Motor neuron (in vitro differentiated cells): Measurements from ENCODE around the gene PLXNA4. TPM values are rescaled to one million over a fixed set of nuclear protein-coding genes. Genes with fewer than 3 reads are reported as not detected.

Experiments
- ATAC-seq, 8 experiments: fragments of 200-7000 bp; cut with Tn5 transposase; replicated peaks in 6 of 8; 2 replicates each; pipeline ENCODE4 v1.8.0; 2021; ENCODE audit warnings: mild to moderate bottlenecking in 8 of 8, moderate library complexity in 8 of 8
- H3K27ac ChIP-seq, 2 donors: fragments of 250-450 bp; sonication (Bioruptor Pico); 2 replicates each; pipeline ENCODE4 v1.9.0; 2021; ENCODE audit warnings: antibody characterized with exemption in 2 of 2, mild to moderate bottlenecking in 2 of 2, moderate library complexity in 1 of 2
- H3K4me1 ChIP-seq, 2 donors: fragments of 250-450 bp; sonication (Bioruptor Pico); replicated peaks in 1 of 2; 2 replicates each; pipeline ENCODE4 v1.6.1; 2021; ENCODE audit warnings: antibody characterized with exemption in 2 of 2, mild to moderate bottlenecking in 2 of 2, moderate library complexity in 1 of 2
- H3K4me3 ChIP-seq, 5 donors: fragments of 250-450 bp; sonication (Bioruptor Pico); 2 replicates each; pipeline ENCODE4 v1.9.0; 2021; ENCODE audit warnings: antibody characterized with exemption in 5 of 5, mild to moderate bottlenecking in 5 of 5, moderate library complexity in 4 of 5
- WGBS, 10 experiments: fragments of 450-650 bp; shearing (Covaris generic); methylation state at CpG; one replicate each; pipeline ENCODE4 v1.0.0; 2022; 5-methylcytosine and 5-hydroxymethylcytosine counted together
- in situ Hi-C, 9 experiments: fragments of 400-800 bp; cut with MboI; loops; one replicate each; pipeline ENCODE4 v1.15.0; 2021; ENCODE audit warnings: low sequenced_read_pairs in 9 of 9, low pct_unique_long_range_greater_than_20kb in 2 of 9; ENCODE audit not compliant: unreplicated experiment in 9 of 9
- total RNA-seq, 8 experiments: library from RNA; unstranded; fragments of 300-600 nt; gene quantifications; 2 replicates each; pipeline versions ENCODE4 v1.2.3 to v1.2.4, GENCODE V29; 2022

Gene PLXNA4
- total RNA-seq, 8 experiments from 2014 or later = 0.38 to 8.5 (median 2.6) TPM

GRCh38 chr7:132202541-132202940 is 373.7 kb downstream of the PLXNA4 start:
- peaks cover 22 to 27% of the 10 kb centered on the region in 2 donors for H3K4me1 ChIP-seq
- WGBS, 10 experiments = 83 to 100% (median 95%) methylated on average over 1 to 4 of the region's 9 CpGs; no CpG with 5 or more reads in 6 of the 10 experiments
- no peak overlapping the region for H3K4me3 ChIP-seq
- ATAC-seq = no peak
- no peak overlapping the region for H3K27ac ChIP-seq
- in situ Hi-C loops = no loop called here

GRCh38 chr7:132200141-132200540 is 376.1 kb downstream of the PLXNA4 start:
- WGBS, 10 experiments = 75 to 100% (median 100%) methylated on average over 1 to 3 of the region's 4 CpGs; no CpG with 5 or more reads in 3 of the 10 experiments
- no peak overlapping the region for H3K27ac ChIP-seq
- peaks cover 0 to 3% of the 10 kb centered on the region in 2 donors for H3K4me1 ChIP-seq
- in situ Hi-C loops = no loop called here
- no peak overlapping the region for H3K4me3 ChIP-seq
- no peak for ATAC-seq

GRCh38 chr7:132199626-132200025 is 376.6 kb downstream of the PLXNA4 start:
- no peak overlapping the region for H3K27ac ChIP-seq
- ATAC-seq = no peak
- H3K4me1 ChIP-seq = no peaks in the 10 kb centered on the region
- in situ Hi-C loops = no loop called here
- WGBS, 10 experiments = 70 to 100% (median 86%) methylated on average over 1 to 2 of the region's 2 CpGs; no CpG with 5 or more reads in 6 of the 10 experiments
- no peak overlapping the region for H3K4me3 ChIP-seq

- Histone ChIP-seq H3K27ac (no peak overlapping the region), H3K4me1 (no peaks in the 10 kb centered on the region), H3K4me3 (no peak overlapping the region)
- 75 to 100% (median 92%) methylated on average over 1 to 2 of the region's 2 CpGs; no CpG with 5 or more reads in 4 of the 10 experiments for WGBS, 10 experiments
- in situ Hi-C loops = no loop called here
- ATAC-seq = no peak
These were observed 378.5 kb downstream of the PLXNA4 start for GRCh38 chr7:132197772-132198171.

GRCh38 chr7:132193898-132194297 is 382.4 kb downstream of the PLXNA4 start:
- in situ Hi-C loops = no loop called here

GRCh38 chr7:132192809-132193208 is 383.5 kb downstream of the PLXNA4 start:
- Histone ChIP-seq H3K27ac (no peak overlapping the region), H3K4me3 (no peak overlapping the region), H3K4me1 (no peaks in the 10 kb centered on the region)
- no peak for ATAC-seq
- in situ Hi-C loops = no loop called here

More at GRCh38 chr7:132193898-132194297, 382.4 kb downstream of the PLXNA4 start:
- Histone ChIP-seq H3K27ac (no peak overlapping the region), H3K4me1 (no peaks in the 10 kb centered on the region), H3K4me3 (no peak overlapping the region)
- WGBS, 10 experiments = 67 to 91% (median 79%) methylated on average over 2 to 4 of the region's 5 CpGs; no CpG with 5 or more reads in 7 of the 10 experiments
- no peak for ATAC-seq

GRCh38 chr7:132191418-132191817 is 384.9 kb downstream of the PLXNA4 start:
- ATAC-seq = no peak
- WGBS, 10 experiments = 14 to 80% (median 57%) methylated on average over 1 to 3 of the region's 3 CpGs; no CpG with 5 or more reads in 4 of the 10 experiments
- H3K4me3 ChIP-seq = no peak overlapping the region
- H3K4me1 ChIP-seq = no peaks in the 10 kb centered on the region
- no peak overlapping the region for H3K27ac ChIP-seq
- in situ Hi-C loops = no loop called here

GRCh38 chr7:132190683-132191082 is 385.6 kb downstream of the PLXNA4 start:
- Histone ChIP-seq H3K27ac (no peak overlapping the region), H3K4me3 (no peak overlapping the region), H3K4me1 (no peaks in the 10 kb centered on the region)
- in situ Hi-C loops = no loop called here
- WGBS, 10 experiments = 64 to 100% (median 82%) methylated on average over 1 to 7 of the region's 7 CpGs; no CpG with 5 or more reads in 2 of the 10 experiments
- no peak for ATAC-seq

GRCh38 chr7:132189881-132190280 is 386.4 kb downstream of the PLXNA4 start:
- H3K27ac ChIP-seq = no peak overlapping the region
- no peaks in the 10 kb centered on the region for H3K4me1 ChIP-seq
- H3K4me3 ChIP-seq = no peak overlapping the region
- in situ Hi-C loops = no loop called here
- ATAC-seq = no peak

GRCh38 chr7:132187869-132188789 is 388.1 kb downstream of the PLXNA4 start:
- in situ Hi-C loops = no loop called here
- no peak overlapping the region for H3K27ac ChIP-seq
- no peaks in the 10 kb centered on the region for H3K4me1 ChIP-seq
- 0 to 30% (median 0%) methylated on average over 1 to 3 of the region's 4 CpGs; no CpG with 5 or more reads in 4 of the 10 experiments for WGBS, 10 experiments
- no peak for ATAC-seq
- H3K4me3 ChIP-seq = no peak overlapping the region

- in situ Hi-C loops = no loop called here
These were observed 388.9 kb downstream of the PLXNA4 start for GRCh38 chr7:132187391-132187790.

GRCh38 chr7:132185150-132185549 is 391.1 kb downstream of the PLXNA4 start:
- in situ Hi-C loops = no loop called here
- no peaks in the 10 kb centered on the region for H3K4me1 ChIP-seq
- 42 to 95% (median 89%) methylated on average over 2 to 5 of the region's 7 CpGs; no CpG with 5 or more reads in 3 of the 10 experiments for WGBS, 10 experiments
- no peak overlapping the region for H3K4me3 ChIP-seq
- no peak overlapping the region for H3K27ac ChIP-seq
- no peak for ATAC-seq

More at GRCh38 chr7:132187391-132187790, 388.9 kb downstream of the PLXNA4 start:
- ATAC-seq = no peak
- WGBS, 10 experiments = 20 to 100% (median 92%) methylated on average over 1 to 6 of the region's 6 CpGs; no CpG with 5 or more reads in 6 of the 10 experiments
- Histone ChIP-seq H3K4me3 (no peak overlapping the region), H3K4me1 (no peaks in the 10 kb centered on the region), H3K27ac (no peak overlapping the region)

- WGBS, 10 experiments = 62 to 90% (median 81%) methylated on average over 1 to 6 of the region's 8 CpGs; no CpG with 5 or more reads in 2 of the 10 experiments
- H3K4me3 ChIP-seq = no peak overlapping the region
- no peak overlapping the region for H3K27ac ChIP-seq
- in situ Hi-C loops = no loop called here
- no peaks in the 10 kb centered on the region for H3K4me1 ChIP-seq
- ATAC-seq = no peak
These were observed 392.4 kb downstream of the PLXNA4 start for GRCh38 chr7:132183781-132184380.
